Caco-2 (cell line): ENCODE data around the gene SEMA4G. TPM values are rescaled to one million over a fixed set of nuclear protein-coding genes. Genes with fewer than 3 reads are reported as not detected.
A peak's percentile ranks its signal among the peaks of the same experiment; 100 is the strongest.

Experiments used
- BruUV-seq: library from RNA; stranded (reverse); fragments of 400-500 nt; replicated peaks from 2 replicates; lab custom pipeline; 2021; lab: Mats Ljungman, UMichigan
- CTCF ChIA-PET: fragments of 300-600 bp; sonication (Branson Sonifier 250); formaldehyde crosslinking; loops from one replicate; lab custom pipeline; 2022; ENCODE audit warnings: antibody characterized with exemption; lab: Charles Lee
- POLR2A ChIA-PET: fragments of 300-600 bp; sonication (Branson Sonifier 250); formaldehyde crosslinking; loops from one replicate; lab custom pipeline; 2022; ENCODE audit warnings: antibody characterized with exemption; lab: Charles Lee
- DNase-seq, 2 experiments: peaks; one replicate each; pipeline versions ENCODE4 v3.0.0 to v3.0.0-alpha.2; 2020 to 2022
- H3K27me3 ChIP-seq: replicated peaks from 2 replicates; pipeline ENCODE4 v1.6.0; 2011; ENCODE audit warnings: low read length; ENCODE audit not compliant: control insufficient read depth, insufficient read depth
- H3K36me3 ChIP-seq: 2 replicates; pipeline ENCODE4 v1.5.1; 2011; ENCODE audit warnings: low read length; ENCODE audit not compliant: control insufficient read depth, insufficient read depth
- H3K4me1 ChIP-seq: fragments of 250-450 bp; sonication (Bioruptor Pico); 2 replicates; pipeline ENCODE4 v1.5.1; 2020; ENCODE audit warnings: mild to moderate bottlenecking
- H3K4me3 ChIP-seq: 2 replicates; pipeline ENCODE4 v1.5.1; 2011; ENCODE audit warnings: low read depth, mild to moderate bottlenecking, control low read depth, low read length
- H3K9me3 ChIP-seq: fragments of 250-450 bp; sonication (Bioruptor Pico); 2 replicates; pipeline ENCODE4 v1.5.1; 2020; ENCODE audit warnings: mild to moderate bottlenecking, moderate library complexity
- H3K27ac Mint-ChIP-seq: one replicate; pipeline ENCODE4 v1.8.0; 2022; ENCODE audit warnings: mixed read lengths; ENCODE audit not compliant: unreplicated experiment
- H3K27me3 Mint-ChIP-seq: one replicate; pipeline ENCODE4 v1.8.0; 2022; ENCODE audit warnings: mixed read lengths; ENCODE audit not compliant: insufficient read depth, unreplicated experiment
- H3K36me3 Mint-ChIP-seq: one replicate; pipeline ENCODE4 v1.8.0; 2022; ENCODE audit warnings: mild to moderate bottlenecking, mixed read lengths; ENCODE audit not compliant: insufficient read depth, unreplicated experiment
- H3K4me1 Mint-ChIP-seq: one replicate; pipeline ENCODE4 v1.8.0; 2022; ENCODE audit warnings: low read depth, mixed read lengths; ENCODE audit not compliant: unreplicated experiment
- H3K4me3 Mint-ChIP-seq: one replicate; pipeline ENCODE4 v1.8.0; 2022; ENCODE audit warnings: mild to moderate bottlenecking, moderate library complexity, mixed read lengths; ENCODE audit not compliant: unreplicated experiment
- H3K9me3 Mint-ChIP-seq: one replicate; pipeline ENCODE4 v1.8.0; 2022; ENCODE audit warnings: mixed read lengths; ENCODE audit not compliant: unreplicated experiment
- intact Hi-C: fragments of 100-400 bp; cut with micrococcal nuclease; formaldehyde crosslinking; loops from one replicate; pipeline ENCODE4 v1.10.0; 2022; ENCODE audit not compliant: unreplicated experiment
- total RNA-seq: library from RNA; stranded (reverse); gene quantifications from 2 replicates; pipeline ENCODE4 v1.2.3, GENCODE V29; 2022
- TF ChIP-seq, protein P1 (sequence below), 2 experiments: fragments of 200-600 bp in 1 of 2; IDR thresholded peaks; 1 replicate in 1 of 2; 2 replicates in 1 of 2; pipeline versions ENCODE4 v1.5.1 to v1.8.0; 2011 to 2022; ENCODE audit warnings: antibody characterized with exemption in 1 of 2, control low read depth in 1 of 2, inconsistent platforms in 1 of 2, low read depth in 1 of 2, low read length in 1 of 2, mild to moderate bottlenecking in 1 of 2, moderate library complexity in 1 of 2; ENCODE audit not compliant: insufficient read depth in 1 of 2, severe bottlenecking in 1 of 2, unreplicated experiment in 1 of 2

SEMA4G gene
- total RNA-seq, 1 experiment from 2014 or later = 81.2 TPM

DNA sequence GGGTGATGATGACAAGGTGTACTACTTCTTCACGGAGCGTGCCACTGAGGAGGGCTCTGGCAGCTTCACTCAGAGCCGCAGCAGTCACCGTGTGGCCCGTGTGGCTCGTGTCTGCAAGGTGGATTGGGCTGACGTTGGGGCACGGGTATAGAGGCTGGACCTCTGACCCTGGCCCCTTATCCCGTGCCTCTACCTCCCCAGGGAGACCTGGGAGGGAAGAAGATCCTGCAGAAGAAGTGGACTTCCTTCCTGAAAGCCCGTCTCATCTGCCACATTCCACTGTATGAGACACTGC lies 9.5 kb downstream of the SEMA4G start:
- TF ChIP-seq, protein P1, sequence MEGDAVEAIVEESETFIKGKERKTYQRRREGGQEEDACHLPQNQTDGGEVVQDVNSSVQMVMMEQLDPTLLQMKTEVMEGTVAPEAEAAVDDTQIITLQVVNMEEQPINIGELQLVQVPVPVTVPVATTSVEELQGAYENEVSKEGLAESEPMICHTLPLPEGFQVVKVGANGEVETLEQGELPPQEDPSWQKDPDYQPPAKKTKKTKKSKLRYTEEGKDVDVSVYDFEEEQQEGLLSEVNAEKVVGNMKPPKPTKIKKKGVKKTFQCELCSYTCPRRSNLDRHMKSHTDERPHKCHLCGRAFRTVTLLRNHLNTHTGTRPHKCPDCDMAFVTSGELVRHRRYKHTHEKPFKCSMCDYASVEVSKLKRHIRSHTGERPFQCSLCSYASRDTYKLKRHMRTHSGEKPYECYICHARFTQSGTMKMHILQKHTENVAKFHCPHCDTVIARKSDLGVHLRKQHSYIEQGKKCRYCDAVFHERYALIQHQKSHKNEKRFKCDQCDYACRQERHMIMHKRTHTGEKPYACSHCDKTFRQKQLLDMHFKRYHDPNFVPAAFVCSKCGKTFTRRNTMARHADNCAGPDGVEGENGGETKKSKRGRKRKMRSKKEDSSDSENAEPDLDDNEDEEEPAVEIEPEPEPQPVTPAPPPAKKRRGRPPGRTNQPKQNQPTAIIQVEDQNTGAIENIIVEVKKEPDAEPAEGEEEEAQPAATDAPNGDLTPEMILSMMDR (IDR thresholded peaks at IDR 0.05; ENCODE audit: insufficient read depth in 1 of 2, low read depth in 1 of 2, low read length in 1 of 2, severe bottlenecking in 1 of 2, unreplicated experiment in 1 of 2) = no peak
- ChIA-PET POLR2A (no interaction called here), CTCF (no interaction called here)
- Mint-ChIP-seq H3K36me3 (peaks cover 44% of the 10 kb centered on the region), H3K9me3 (no peaks in the 10 kb centered on the region), H3K27ac (no peak overlapping the region), H3K27me3 (no peaks in the 10 kb centered on the region), H3K4me1 (peaks cover 14% of the 10 kb centered on the region), H3K4me3 (no peak overlapping the region)
- Histone ChIP-seq H3K4me3 (no peak overlapping the region), H3K9me3 (no peaks in the 10 kb centered on the region), H3K36me3 (peaks cover 13% of the 10 kb centered on the region), H3K27me3 (no peaks in the 10 kb centered on the region), H3K4me1 (peaks cover 7% of the 10 kb centered on the region)
- BruUV-seq = no TSS peak
- intact Hi-C loops = no loop called here
- peak in 1 of 2 experiments; percentile 8 for DNase-seq

DNA sequence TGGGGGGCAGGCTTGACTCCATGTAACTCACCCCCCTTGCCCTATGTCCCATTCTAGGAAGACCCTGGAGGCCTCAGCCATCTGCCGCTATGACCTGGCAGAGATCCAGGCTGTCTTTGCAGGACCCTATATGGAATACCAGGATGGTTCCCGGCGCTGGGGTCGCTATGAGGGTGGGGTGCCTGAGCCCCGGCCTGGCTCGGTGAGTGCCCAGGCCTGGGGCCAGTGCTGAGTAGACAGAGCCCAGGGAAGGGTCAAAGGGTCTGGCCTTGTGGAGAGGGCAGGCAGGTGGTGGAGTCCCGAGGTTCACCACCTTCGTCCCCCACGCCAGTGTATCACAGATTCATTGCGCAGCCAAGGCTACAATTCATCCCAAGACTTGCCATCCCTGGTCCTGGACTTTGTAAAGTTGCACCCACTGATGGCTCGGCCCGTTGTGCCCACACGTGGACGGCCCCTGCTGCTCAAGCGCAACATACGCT lies 10.5 kb downstream of the SEMA4G start:
- POLR2A ChIA-PET = no interaction called here

DNA sequence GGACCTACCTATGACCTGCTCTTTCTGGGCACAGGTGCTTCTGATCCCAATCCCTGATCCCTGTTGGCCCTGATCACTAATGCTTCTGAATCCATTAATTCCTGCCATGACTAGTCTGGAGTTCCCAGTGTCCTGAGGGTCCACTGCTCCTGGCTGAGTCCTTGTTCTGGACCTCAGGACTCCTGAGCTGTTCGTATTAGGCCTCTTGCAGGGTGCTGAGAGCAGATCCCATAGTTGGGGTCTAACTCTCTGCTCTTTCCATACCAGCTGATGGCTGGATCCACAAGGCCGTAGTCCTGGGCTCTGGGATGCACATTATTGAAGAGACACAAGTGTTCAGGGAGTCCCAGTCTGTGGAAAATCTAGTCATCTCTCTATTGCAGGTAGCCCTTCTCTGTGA lies 11.0 kb downstream of the SEMA4G start:
- no peak for DNase-seq
- Mint-ChIP-seq H3K27me3 (no peaks in the 10 kb centered on the region), H3K4me1 (peaks cover 14% of the 10 kb centered on the region), H3K36me3 (peaks cover 47% of the 10 kb centered on the region), H3K4me3 (no peak overlapping the region), H3K9me3 (no peaks in the 10 kb centered on the region), H3K27ac (no peak overlapping the region)
- POLR2A ChIA-PET = no interaction called here
- intact Hi-C loops = no loop called here
- H3K36me3 ChIP-seq = peaks cover 13% of the 10 kb centered on the region
- no TSS peak for BruUV-seq
- no peaks in the 10 kb centered on the region for H3K9me3 ChIP-seq
- CTCF ChIA-PET = no interaction called here
- H3K4me3 ChIP-seq = no peak overlapping the region
- no peaks in the 10 kb centered on the region for H3K27me3 ChIP-seq
- peaks cover 7% of the 10 kb centered on the region for H3K4me1 ChIP-seq
- TF ChIP-seq, protein P1 (IDR thresholded peaks at IDR 0.05; ENCODE audit: insufficient read depth in 1 of 2, low read depth in 1 of 2, low read length in 1 of 2, severe bottlenecking in 1 of 2, unreplicated experiment in 1 of 2) = no peak

More for the DNA sequence above, 10.5 kb downstream of the SEMA4G start:
- peaks cover 7% of the 10 kb centered on the region for H3K4me1 ChIP-seq
- H3K4me1 Mint-ChIP-seq = peaks cover 14% of the 10 kb centered on the region
- DNase-seq = peak in 1 of 2 experiments; percentile 21
- no peak overlapping the region for H3K4me3 ChIP-seq
- H3K9me3 ChIP-seq = no peaks in the 10 kb centered on the region
- no peaks in the 10 kb centered on the region for H3K27me3 Mint-ChIP-seq
- BruUV-seq = no TSS peak
- TF ChIP-seq, protein P1 (IDR thresholded peaks at IDR 0.05; ENCODE audit: insufficient read depth in 1 of 2, low read depth in 1 of 2, low read length in 1 of 2, severe bottlenecking in 1 of 2, unreplicated experiment in 1 of 2) = no peak
- H3K27me3 ChIP-seq = no peaks in the 10 kb centered on the region
- peaks cover 46% of the 10 kb centered on the region for H3K36me3 Mint-ChIP-seq
- no peaks in the 10 kb centered on the region for H3K9me3 Mint-ChIP-seq
- no peak overlapping the region for H3K4me3 Mint-ChIP-seq
- no peak overlapping the region for H3K27ac Mint-ChIP-seq
- CTCF ChIA-PET = interaction anchor here (0.7 kb wide), 1 partner anchor 7 kb away, joined by 3 read pairs; no protein-coding TSS in a partner anchor
- peaks cover 14% of the 10 kb centered on the region for H3K36me3 ChIP-seq
- intact Hi-C loops = no loop called here
